Motor neuron (in vitro differentiated cells): ENCODE measurements around the gene PARVA. TPM values are rescaled to one million over a fixed set of nuclear protein-coding genes. Genes with fewer than 3 reads are reported as not detected.

Experiments used
- ATAC-seq, 8 experiments: fragments of 200-7000 bp; cut with Tn5 transposase; replicated peaks in 6 of 8; 2 replicates each; pipeline ENCODE4 v1.8.0; 2021; ENCODE audit warnings: mild to moderate bottlenecking in 8 of 8, moderate library complexity in 8 of 8
- H3K27ac ChIP-seq, 2 donors: fragments of 250-450 bp; sonication (Bioruptor Pico); 2 replicates each; pipeline ENCODE4 v1.9.0; 2021; ENCODE audit warnings: antibody characterized with exemption in 2 of 2, mild to moderate bottlenecking in 2 of 2, moderate library complexity in 1 of 2
- H3K4me1 ChIP-seq, 2 donors: fragments of 250-450 bp; sonication (Bioruptor Pico); replicated peaks in 1 of 2; 2 replicates each; pipeline ENCODE4 v1.6.1; 2021; ENCODE audit warnings: antibody characterized with exemption in 2 of 2, mild to moderate bottlenecking in 2 of 2, moderate library complexity in 1 of 2
- H3K4me3 ChIP-seq, 5 donors: fragments of 250-450 bp; sonication (Bioruptor Pico); 2 replicates each; pipeline ENCODE4 v1.9.0; 2021; ENCODE audit warnings: antibody characterized with exemption in 5 of 5, mild to moderate bottlenecking in 5 of 5, moderate library complexity in 4 of 5
- WGBS, 10 experiments: fragments of 450-650 bp; shearing (Covaris generic); methylation state at CpG; one replicate each; pipeline ENCODE4 v1.0.0; 2022; 5-methylcytosine and 5-hydroxymethylcytosine counted together
- in situ Hi-C, 9 experiments: fragments of 400-800 bp; cut with MboI; loops; one replicate each; pipeline ENCODE4 v1.15.0; 2021; ENCODE audit warnings: low sequenced_read_pairs in 9 of 9, low pct_unique_long_range_greater_than_20kb in 2 of 9; ENCODE audit not compliant: unreplicated experiment in 9 of 9
- total RNA-seq, 8 experiments: library from RNA; unstranded; fragments of 300-600 nt; gene quantifications; 2 replicates each; pipeline versions ENCODE4 v1.2.3 to v1.2.4, GENCODE V29; 2022

Gene PARVA
- total RNA-seq, 8 experiments from 2014 or later, result 4.8 to 59.4 (median 10.8) TPM

DNA sequence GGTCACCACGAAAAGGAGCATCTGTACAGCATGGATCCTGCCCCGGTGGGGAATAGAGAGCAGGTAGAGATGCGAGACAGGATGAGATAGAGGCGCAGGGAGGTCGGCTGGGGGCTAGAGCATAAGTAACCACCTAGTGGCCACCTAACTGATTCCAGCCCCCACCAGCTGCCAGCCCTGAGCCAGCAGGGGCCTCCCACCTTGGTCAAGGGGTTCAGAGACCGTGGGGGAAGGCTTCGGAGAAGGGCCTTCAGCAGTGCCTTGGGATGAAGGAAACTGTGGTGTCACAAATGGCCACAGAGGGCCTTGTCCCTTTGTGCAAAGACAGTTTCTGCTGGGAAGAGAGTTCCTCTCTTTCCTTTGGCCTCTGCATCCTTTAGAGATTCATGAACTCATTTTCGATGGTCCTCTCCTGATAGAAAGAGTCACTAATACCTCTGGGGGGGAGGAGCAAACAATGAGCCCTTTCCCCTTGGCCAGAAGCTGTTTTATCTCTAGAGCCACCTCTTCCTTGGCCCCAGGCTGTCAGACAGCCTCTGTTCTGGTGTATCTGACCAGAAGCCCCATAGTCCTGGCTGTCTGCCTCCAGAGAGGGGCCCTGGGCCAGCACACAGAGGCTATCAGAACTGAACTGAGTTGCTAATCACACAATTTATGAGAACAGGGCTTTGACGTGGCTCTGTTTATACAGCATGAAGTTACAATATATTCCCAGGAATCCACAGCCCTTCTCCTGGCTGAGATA is 146.0 kb downstream of the PARVA start:
- no peak for ATAC-seq
- 80 to 100% (median 85%) methylated on average over 1 to 7 of the region's 9 CpGs; no CpG with 5 or more reads in 2 of the 10 experiments for WGBS, 10 experiments
- H3K4me1 ChIP-seq, result no peaks in the 10 kb centered on the region
- in situ Hi-C loops, result loop anchor here in 1 of 9 experiments (25.0 kb wide), 1 partner anchor 364 kb away; no protein-coding TSS in a partner anchor
- no peak overlapping the region for H3K4me3 ChIP-seq
- no peak overlapping the region for H3K27ac ChIP-seq

GRCh38 chr11:12524865-12525264 is 147.5 kb downstream of the PARVA start:
- 50 to 100% (median 80%) methylated on average over 1 to 2 of the region's 5 CpGs; no CpG with 5 or more reads in 3 of the 10 experiments for WGBS, 10 experiments
- Histone ChIP-seq H3K27ac (no peak overlapping the region), H3K4me1 (no peaks in the 10 kb centered on the region), H3K4me3 (no peak overlapping the region)
- in situ Hi-C loops, result loop anchor here in 1 of 9 experiments (25.0 kb wide), 1 partner anchor 362 kb away; no protein-coding TSS in a partner anchor
- ATAC-seq, result no peak

GRCh38 chr11:12525466-12526055 is 148.2 kb downstream of the PARVA start:
- H3K27ac ChIP-seq, result no peak overlapping the region
- 80 to 100% (median 100%) methylated on average over 1 of the region's 1 CpG; no CpG with 5 or more reads in 7 of the 10 experiments for WGBS, 10 experiments
- in situ Hi-C loops, result no loop called here
- no peaks in the 10 kb centered on the region for H3K4me1 ChIP-seq
- peak in 3 of 8 experiments; percentile 26 to 65 (median 39) for ATAC-seq
- no peak overlapping the region for H3K4me3 ChIP-seq

GRCh38 chr11:12526789-12527188 is 149.4 kb downstream of the PARVA start:
- Histone ChIP-seq H3K4me3 (no peak overlapping the region), H3K4me1 (no peaks in the 10 kb centered on the region), H3K27ac (no peak overlapping the region)
- peak in 3 of 8 experiments; percentile 32 to 92 (median 90) for ATAC-seq
- in situ Hi-C loops, result no loop called here
- WGBS, 10 experiments, result 43 to 86% methylated on average over 1 of the region's 1 CpG; no CpG with 5 or more reads in 8 of the 10 experiments

DNA sequence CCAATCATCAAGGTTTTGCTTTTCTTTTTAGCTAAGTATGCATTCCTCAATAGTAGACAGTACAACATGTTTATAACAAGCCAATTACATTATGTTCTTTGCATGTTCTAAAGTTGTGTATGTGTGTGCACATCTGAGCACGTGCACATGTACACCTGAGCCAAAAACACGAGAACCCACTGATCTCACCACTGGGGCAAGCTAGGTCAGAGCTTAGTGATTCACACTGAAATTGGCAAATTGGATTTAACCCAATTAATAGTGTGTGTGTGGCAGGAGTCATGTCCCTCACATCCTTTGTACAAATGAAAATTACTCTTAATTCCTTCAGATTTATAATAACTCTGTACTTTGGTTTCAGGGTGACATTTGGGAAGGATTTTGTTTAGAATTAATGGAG is 151.1 kb downstream of the PARVA start:
- in situ Hi-C loops, result no loop called here
- Histone ChIP-seq H3K4me3 (no peak overlapping the region), H3K4me1 (no peaks in the 10 kb centered on the region), H3K27ac (no peak overlapping the region)
- WGBS, 10 experiments, result 55 to 100% (median 83%) methylated on average over 1 to 2 of the region's 2 CpGs; no CpG with 5 or more reads in 6 of the 10 experiments
- no peak for ATAC-seq

GRCh38 chr11:12529041-12529440 is 151.7 kb downstream of the PARVA start:
- Histone ChIP-seq H3K4me3 (no peak overlapping the region), H3K27ac (no peak overlapping the region), H3K4me1 (no peaks in the 10 kb centered on the region)
- in situ Hi-C loops, result no loop called here
- 86 to 100% (median 100%) methylated on average over 1 to 2 of the region's 5 CpGs; no CpG with 5 or more reads in 5 of the 10 experiments for WGBS, 10 experiments
- ATAC-seq, result peak in 1 of 8 experiments; percentile 43

DNA sequence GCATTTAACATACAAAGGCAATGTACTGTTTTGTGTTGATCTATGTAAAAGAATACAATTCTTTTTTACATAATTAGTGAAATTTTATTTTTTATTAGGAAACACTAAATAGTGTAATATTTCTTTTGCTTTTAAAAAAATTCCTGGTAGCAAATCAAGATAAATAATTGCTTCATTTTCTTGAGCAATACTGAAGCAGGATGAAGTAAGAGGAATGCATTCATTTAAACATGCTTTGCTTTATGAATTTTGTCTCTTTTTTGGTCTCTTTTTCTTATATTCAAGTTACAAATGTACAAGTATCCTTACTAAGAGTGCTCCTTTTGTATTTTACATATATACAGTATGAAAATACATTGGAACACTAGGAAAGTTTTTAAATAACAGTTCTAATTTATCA is 152.4 kb downstream of the PARVA start:
- no peak for ATAC-seq
- H3K4me1 ChIP-seq, result peaks cover 0 to under 1% of the 10 kb centered on the region in 2 donors
- H3K4me3 ChIP-seq, result no peak overlapping the region
- in situ Hi-C loops, result no loop called here
- no peak overlapping the region for H3K27ac ChIP-seq

DNA sequence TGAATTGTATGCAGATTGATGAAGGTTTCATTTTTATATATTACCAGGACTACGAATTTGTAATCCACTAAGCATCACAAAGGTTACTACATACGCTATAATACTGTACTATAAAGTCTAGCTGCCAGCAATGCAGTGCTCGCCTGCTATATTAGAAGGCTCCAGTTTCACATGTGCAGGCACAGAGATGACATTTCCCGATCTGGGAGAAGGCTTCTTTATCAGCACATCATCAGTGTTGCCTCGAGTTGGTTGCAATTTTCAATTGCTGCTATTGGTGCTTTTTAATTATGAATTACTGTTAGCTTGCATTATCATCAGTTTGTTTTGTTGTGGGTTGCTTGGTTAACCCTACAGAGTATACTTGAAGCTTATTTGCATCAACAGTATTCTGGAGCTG is 153.6 kb downstream of the PARVA start:
- Histone ChIP-seq H3K27ac (no peak overlapping the region), H3K4me3 (no peak overlapping the region), H3K4me1 (peaks cover 3 to 6% of the 10 kb centered on the region in 2 donors)
- WGBS, 10 experiments, result 63 to 92% (median 84%) methylated on average over 2 to 5 of the region's 5 CpGs
- no peak for ATAC-seq
- in situ Hi-C loops, result no loop called here

GRCh38 chr11:12531681-12532080 is 154.3 kb downstream of the PARVA start:
- no peak overlapping the region for H3K4me3 ChIP-seq
- H3K27ac ChIP-seq, result no peak overlapping the region
- H3K4me1 ChIP-seq, result peaks cover 3 to 6% of the 10 kb centered on the region in 2 donors
- WGBS, 10 experiments, result 79 to 100% (median 94%) methylated on average over 1 to 3 of the region's 3 CpGs; no CpG with 5 or more reads in 4 of the 10 experiments
- in situ Hi-C loops, result no loop called here
- ATAC-seq, result no peak

DNA sequence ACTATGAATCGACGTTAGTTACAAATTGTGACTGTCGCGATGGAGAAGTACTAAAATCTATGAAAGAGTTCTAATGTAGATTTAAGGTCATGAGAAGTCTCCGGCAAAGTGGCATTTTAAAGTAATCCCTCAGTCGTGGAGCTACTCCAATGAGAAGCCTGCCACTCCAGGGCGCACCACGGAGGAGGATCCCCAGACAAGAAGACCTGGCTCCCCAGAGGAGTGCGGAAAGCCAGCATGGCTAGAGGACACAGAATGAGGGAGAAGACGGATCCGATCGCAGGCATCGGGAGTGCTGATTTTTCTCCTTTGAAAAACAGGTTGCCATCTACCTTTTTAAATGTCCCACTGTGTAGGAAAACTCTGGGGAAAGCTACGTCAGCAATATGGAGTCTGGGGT is 155.2 kb downstream of the PARVA start:
- Histone ChIP-seq H3K4me1 (peaks cover 3 to 6% of the 10 kb centered on the region in 2 donors), H3K27ac (no peak overlapping the region), H3K4me3 (no peak overlapping the region)
- WGBS, 10 experiments, result 60 to 96% (median 93%) methylated on average over 1 to 9 of the region's 14 CpGs; no CpG with 5 or more reads in 2 of the 10 experiments
- in situ Hi-C loops, result no loop called here
- ATAC-seq, result no peak

- in situ Hi-C loops, result no loop called here
- Histone ChIP-seq H3K4me1 (peaks cover 3 to 6% of the 10 kb centered on the region in 2 donors), H3K4me3 (no peak overlapping the region), H3K27ac (no peak overlapping the region)
- ATAC-seq, result peak in 3 of 8 experiments; percentile 31 to 92 (median 43)
- WGBS, 10 experiments, result 57 to 94% (median 77%) methylated on average over 1 to 2 of the region's 2 CpGs; no CpG with 5 or more reads in 3 of the 10 experiments
These were observed 157.2 kb downstream of the PARVA start for GRCh38 chr11:12534549-12534948.

- H3K4me1 ChIP-seq, result peaks cover 3 to 6% of the 10 kb centered on the region in 2 donors
- no peak overlapping the region for H3K27ac ChIP-seq
- no peak for ATAC-seq
- in situ Hi-C loops, result no loop called here
- WGBS, 10 experiments, result 40 to 100% (median 80%) methylated on average over 1 to 2 of the region's 3 CpGs; no CpG with 5 or more reads in 3 of the 10 experiments
- no peak overlapping the region for H3K4me3 ChIP-seq
These were observed 157.9 kb downstream of the PARVA start for GRCh38 chr11:12535321-12535720.

DNA sequence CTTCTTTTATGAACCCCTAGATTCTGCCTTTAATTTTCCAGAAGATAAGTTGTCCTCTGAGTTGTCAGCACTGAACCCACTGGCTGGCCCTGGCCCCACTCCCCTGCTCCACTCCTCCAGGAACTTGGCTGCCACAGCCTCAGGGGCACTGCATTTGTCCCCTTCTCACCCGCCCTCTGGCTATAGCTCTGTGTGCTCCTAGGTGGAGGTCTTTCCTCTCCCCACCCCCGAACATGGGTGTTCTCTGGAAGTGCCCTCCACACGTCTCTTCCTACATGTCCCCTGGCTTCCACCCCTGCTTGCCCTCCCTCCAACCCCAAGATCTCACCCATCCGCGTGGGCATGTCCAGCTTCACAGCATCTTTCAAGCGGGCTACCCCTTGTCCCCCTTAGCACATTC is 159.2 kb downstream of the PARVA start:
- 82 to 100% (median 100%) methylated on average over 1 to 3 of the region's 6 CpGs; no CpG with 5 or more reads in 7 of the 10 experiments for WGBS, 10 experiments
- in situ Hi-C loops, result no loop called here
- no peak for ATAC-seq
- H3K27ac ChIP-seq, result no peak overlapping the region
- H3K4me3 ChIP-seq, result no peak overlapping the region
- peaks cover 3 to 6% of the 10 kb centered on the region in 2 donors for H3K4me1 ChIP-seq
